ENCODE results near the gene SART1.

GRCh38 chr11:65937766-65938165 is 23.8 kb upstream of the SART1 start:
- TF ChIP-seq CTCF (IDR thresholded peaks at IDR 0.05) (no peak), POLR2A (IDR thresholded peaks at IDR 0.05) (no peak)

All from esophagus squamous epithelium (tissue), 4 donors.